Naive thymus-derived CD4-positive, alpha-beta T cell (primary cell): Measurements from ENCODE around the gene SPINDOC. TPM values are rescaled to one million over a fixed set of nuclear protein-coding genes. Genes with fewer than 3 reads are reported as not detected.

Source experiments
- ATAC-seq: fragments of 150-1000 bp; cut with Tn5 transposase; 2 replicates; pipeline ENCODE4 v1.10.0; 2021; ENCODE audit warnings: mild to moderate bottlenecking, moderate library complexity
- CTCF ChIA-PET: fragments of 350-600 bp; sonication (Branson Sonifier 250); formaldehyde crosslinking; loops from one replicate; lab custom pipeline; 2021; ENCODE audit warnings: antibody characterized with exemption; lab: Charles Lee
- POLR2A ChIA-PET: fragments of 350-600 bp; sonication (Branson Sonifier 250); formaldehyde crosslinking; loops from one replicate; lab custom pipeline; 2021; ENCODE audit warnings: antibody characterized with exemption, inconsistent platforms; lab: Charles Lee
- DNase-seq, 9 donors: peaks; one replicate each; pipeline versions ENCODE4 v3.0.0 to v3.0.0-alpha.2; 2020 to 2022; ENCODE audit warnings: mixed read lengths in 1 of 9
- H3K27ac ChIP-seq: one replicate; pipeline ENCODE4 v1.7.0; 2013; ENCODE audit warnings: mild to moderate bottlenecking, low read depth, low read length, moderate library complexity
- H3K27me3 ChIP-seq, 2 donors: one replicate each; pipeline ENCODE4 v1.7.0; 2013; ENCODE audit warnings: low read length in 2 of 2, mild to moderate bottlenecking in 2 of 2, moderate library complexity in 2 of 2; ENCODE audit not compliant: control insufficient read depth in 2 of 2, insufficient read depth in 2 of 2
- H3K36me3 ChIP-seq, 3 experiments: 1 replicate in 2 of 3; 2 replicates in 1 of 3; pipeline ENCODE4 v1.7.0; 2013; ENCODE audit warnings: low read length in 3 of 3, mild to moderate bottlenecking in 3 of 3, moderate library complexity in 1 of 3; ENCODE audit not compliant: insufficient read depth in 3 of 3, control insufficient read depth in 2 of 3
- H3K4me1 ChIP-seq, 2 donors: one replicate each; pipeline ENCODE4 v1.7.0; 2013; ENCODE audit warnings: low read length in 2 of 2, mild to moderate bottlenecking in 2 of 2, moderate library complexity in 1 of 2; ENCODE audit not compliant: control insufficient read depth in 2 of 2, insufficient read depth in 2 of 2
- H3K4me3 ChIP-seq: 2 replicates; pipeline ENCODE4 v1.7.0; 2013; ENCODE audit warnings: mild to moderate bottlenecking, low read length
- H3K9me3 ChIP-seq, 3 experiments: 1 replicate in 2 of 3; 2 replicates in 1 of 3; pipeline ENCODE4 v1.7.0; 2013; ENCODE audit warnings: low read length in 3 of 3; ENCODE audit not compliant: control insufficient read depth in 2 of 3
- H3K27ac Mint-ChIP-seq, 9 donors: one replicate each; pipeline ENCODE4 v1.8.0; 2020 to 2022; ENCODE audit warnings: mixed read lengths in 9 of 9, mild to moderate bottlenecking in 8 of 9, moderate library complexity in 5 of 9, inconsistent platforms in 2 of 9
- H3K27me3 Mint-ChIP-seq, 5 donors: one replicate each; pipeline ENCODE4 v1.8.0; 2021 to 2022; ENCODE audit warnings: mixed read lengths in 5 of 5, mild to moderate bottlenecking in 1 of 5
- H3K36me3 Mint-ChIP-seq, 5 donors: one replicate each; pipeline ENCODE4 v1.8.0; 2020 to 2022; ENCODE audit warnings: mixed read lengths in 5 of 5, mild to moderate bottlenecking in 3 of 5, inconsistent platforms in 1 of 5
- H3K4me1 Mint-ChIP-seq, 7 donors: one replicate each; pipeline ENCODE4 v1.8.0; 2020 to 2022; ENCODE audit warnings: mixed read lengths in 7 of 7, mild to moderate bottlenecking in 3 of 7, inconsistent platforms in 1 of 7
- H3K4me3 Mint-ChIP-seq, 10 donors: one replicate each; pipeline ENCODE4 v1.8.0; 2020 to 2022; ENCODE audit warnings: mild to moderate bottlenecking in 10 of 10, mixed read lengths in 10 of 10, moderate library complexity in 6 of 10, inconsistent platforms in 2 of 10
- H3K9me3 Mint-ChIP-seq, 11 donors: one replicate each; pipeline ENCODE4 v1.8.0; 2020 to 2022; ENCODE audit warnings: mixed read lengths in 11 of 11, mild to moderate bottlenecking in 4 of 11, inconsistent platforms in 1 of 11, moderate library complexity in 1 of 11
- intact Hi-C, 2 donors: fragments of 100-400 bp; cut with micrococcal nuclease; formaldehyde crosslinking; loops; one replicate each; pipeline ENCODE4 v1.15.1; 2023
- polyA plus RNA-seq, 2 donors: library from polyadenylated mRNA; unstranded; fragments of 300-500 nt; fragmentation: Illumina TruSeq; gene quantifications; one replicate each; pipeline ENCODE4 v1.2.3, GENCODE V29; 2021
- total RNA-seq, 6 experiments: library from RNA in 5 of 6; stranded (reverse) in 5 of 6; gene quantifications; 1 replicate in 5 of 6; 2 replicates in 1 of 6; pipeline ENCODE4 v1.2.3 and lab custom pipeline; 2021 to 2026

SPINDOC gene
- total and polyA plus RNA-seq, 7 experiments from 2014 or later = 0.22 to 42.2 (median 8.2) TPM

GRCh38 chr11:63835158-63835545 lies 21.9 kb downstream of the SPINDOC start:
- Histone ChIP-seq H3K36me3 (peaks cover 0 to 5% (median 0%) of the 10 kb centered on the region in 3 experiments), H3K27me3 (no peaks in the 10 kb centered on the region), H3K4me3 (no peak overlapping the region), H3K4me1 (peaks cover 12% of the 10 kb centered on the region in 2 donors), H3K9me3 (no peaks in the 10 kb centered on the region), H3K27ac (no peak overlapping the region)
- H3K27me3 Mint-ChIP-seq = no peaks in the 10 kb centered on the region
- peaks cover 0 to 4% (median 0%) of the 10 kb centered on the region in 5 donors for H3K36me3 Mint-ChIP-seq
- POLR2A ChIA-PET = no interaction called here
- DNase-seq (no peak), ATAC-seq (no peak)
- no peak overlapping the region for H3K4me3 Mint-ChIP-seq
- CTCF ChIA-PET = interaction anchor here (0.6 to 5.7 kb wide), 6 partner anchors 37 to 110 kb away, joined by 3 to 148 read pairs (median 12); no protein-coding TSS in a partner anchor
- H3K9me3 Mint-ChIP-seq = peaks cover 0 to 2% (median 0%) of the 10 kb centered on the region in 11 donors
- H3K4me1 Mint-ChIP-seq = peaks cover 15 to 28% (median 19%) of the 10 kb centered on the region in 7 donors
- H3K27ac Mint-ChIP-seq = peak overlapping the region in 2 of 9 donors; percentile 6 to 16
- intact Hi-C loops = loop anchor here (5.0 kb wide), 4 partner anchors 152 to 1868 kb away; partner anchors contain the start of genes CATSPERZ (in 1 of the 2), FTH1 (in 1 of the 2), MACROD1 (in 1 of the 2) and OTUB1 (in 1 of the 2)

GRCh38 chr11:63837027-63837688 lies 23.9 kb downstream of the SPINDOC start:
- intact Hi-C loops = loop anchor here (1.0 to 5.0 kb wide), 14 partner anchors 24 to 1870 kb away; partner anchors contain the start of genes CATSPERZ (in 1 of the 2), FTH1 (in 1 of the 2), MACROD1 (in 1 of the 2) and NAA40 (in 1 of the 2)
- Mint-ChIP-seq H3K4me1 (peaks cover 35 to 48% (median 39%) of the 10 kb centered on the region in 7 donors), H3K27ac (peak overlapping the region; percentile 30 to 97 (median 88)), H3K27me3 (no peaks in the 10 kb centered on the region), H3K9me3 (peaks cover 0 to 2% (median 0%) of the 10 kb centered on the region in 11 donors), H3K4me3 (peak overlapping the region; percentile 62 to 99 (median 78)), H3K36me3 (peaks cover 0 to 18% (median 0%) of the 10 kb centered on the region in 5 donors)
- no peaks in the 10 kb centered on the region for H3K9me3 ChIP-seq
- DNase-seq = peak; percentile 46 to 81 (median 73)
- ChIA-PET POLR2A (interaction anchor here (0.6 to 4.2 kb wide), 11 partner anchors 14 to 139 kb away, joined by 3 to 32 read pairs (median 4); partner anchors contain the start of gene RCOR2), CTCF (interaction anchor here (0.6 to 5.7 kb wide), 37 partner anchors 13 to 322 kb away, joined by 3 to 148 read pairs (median 7); partner anchors contain the start of genes COX8A, NAA40 and RCOR2)
- H3K4me1 ChIP-seq = peaks cover 23 to 28% of the 10 kb centered on the region in 2 donors
- peak overlapping the region; percentile 64 for H3K27ac ChIP-seq
- H3K36me3 ChIP-seq = peaks cover 0 to 9% (median 0%) of the 10 kb centered on the region in 3 experiments
- ATAC-seq = no peak
- no peak overlapping the region for H3K4me3 ChIP-seq
- H3K27me3 ChIP-seq = no peaks in the 10 kb centered on the region

GRCh38 chr11:63837739-63838138 lies 24.5 kb downstream of the SPINDOC start:
- H3K36me3 ChIP-seq = peaks cover 0 to 9% (median 0%) of the 10 kb centered on the region in 3 experiments
- POLR2A ChIA-PET = interaction anchor here (0.9 to 4.2 kb wide), 13 partner anchors 13 to 466 kb away, joined by 3 to 32 read pairs (median 5); partner anchors contain the start of gene RCOR2
- H3K9me3 ChIP-seq = no peaks in the 10 kb centered on the region
- peaks cover 40 to 47% (median 44%) of the 10 kb centered on the region in 7 donors for H3K4me1 Mint-ChIP-seq
- peaks cover 0 to 2% (median 0%) of the 10 kb centered on the region in 11 donors for H3K9me3 Mint-ChIP-seq
- H3K27me3 Mint-ChIP-seq = no peaks in the 10 kb centered on the region
- DNase-seq (peak in 1 of 9 donors; percentile 8), ATAC-seq (no peak)
- peak overlapping the region; percentile 64 for H3K27ac ChIP-seq
- intact Hi-C loops = loop anchor here (1.0 to 5.0 kb wide), 26 partner anchors 24 to 1870 kb away; partner anchors contain the start of genes COX8A (in 2 of the 2), OTUB1 (in 2 of the 2), RCOR2 (in 2 of the 2) and SPINDOC (in 2 of the 2)
- peak overlapping the region; percentile 37 to 97 (median 88) for H3K27ac Mint-ChIP-seq
- peaks cover 27 to 34% of the 10 kb centered on the region in 2 donors for H3K4me1 ChIP-seq
- H3K36me3 Mint-ChIP-seq = peaks cover 0 to 18% (median 2%) of the 10 kb centered on the region in 5 donors
- no peaks in the 10 kb centered on the region for H3K27me3 ChIP-seq
- H3K4me3 Mint-ChIP-seq = peak overlapping the region; percentile 83 to 99 (median 88)
- CTCF ChIA-PET = interaction anchor here (0.6 to 5.7 kb wide), 32 partner anchors 12 to 321 kb away, joined by 3 to 148 read pairs (median 7); partner anchors contain the start of genes NAA40 and RCOR2
- no peak overlapping the region for H3K4me3 ChIP-seq

GRCh38 chr11:63838150-63838677 lies 25.0 kb downstream of the SPINDOC start:
- no peak for DNase-seq
- H3K36me3 ChIP-seq = peaks cover 0 to 9% (median 0%) of the 10 kb centered on the region in 3 experiments
- Mint-ChIP-seq H3K4me1 (peaks cover 40 to 52% (median 49%) of the 10 kb centered on the region in 7 donors), H3K36me3 (peaks cover 0 to 18% (median 6%) of the 10 kb centered on the region in 5 donors), H3K9me3 (peaks cover 0 to 2% (median 0%) of the 10 kb centered on the region in 11 donors), H3K27me3 (no peaks in the 10 kb centered on the region), H3K4me3 (peak overlapping the region; percentile 83 to 99 (median 88)), H3K27ac (peak overlapping the region; percentile 37 to 97 (median 88))
- ChIA-PET CTCF (interaction anchor here (0.7 to 5.7 kb wide), 23 partner anchors 29 to 321 kb away, joined by 3 to 148 read pairs (median 10); partner anchors contain the start of gene RCOR2), POLR2A (interaction anchor here (0.8 to 4.2 kb wide), 21 partner anchors 13 to 982 kb away, joined by 3 to 32 read pairs (median 5); partner anchors contain the start of gene RCOR2)
- ATAC-seq = no peak
- intact Hi-C loops = loop anchor here (1.0 to 5.0 kb wide), 16 partner anchors 25 to 1871 kb away; partner anchors contain the start of genes COX8A (in 2 of the 2), OTUB1 (in 2 of the 2), CATSPERZ (in 1 of the 2) and FTH1 (in 1 of the 2)
- H3K4me3 ChIP-seq = peak overlapping the region; percentile 48
- no peaks in the 10 kb centered on the region for H3K27me3 ChIP-seq
- H3K27ac ChIP-seq = peak overlapping the region; percentile 64
- H3K4me1 ChIP-seq = peaks cover 32 to 35% of the 10 kb centered on the region in 2 donors
- H3K9me3 ChIP-seq = no peaks in the 10 kb centered on the region

GRCh38 chr11:63838678-63839507 lies 25.6 kb downstream of the SPINDOC start, which contains the start of gene MARK2:
MARK2 (plus strand) TSS chr11:63839110; CDS start chr11:63839507, 397 bp downstream.
- Histone ChIP-seq H3K4me1 (peaks cover 32 to 35% of the 10 kb centered on the region in 2 donors), H3K36me3 (peaks cover 0 to 12% (median 0%) of the 10 kb centered on the region in 3 experiments), H3K9me3 (no peaks in the 10 kb centered on the region), H3K27ac (peak within 1 kb of the TSS; percentile 94), H3K4me3 (peak within 1 kb of the TSS; percentile 87), H3K27me3 (no peaks in the 10 kb centered on the region)
- Mint-ChIP-seq H3K27ac (peak within 1 kb of the TSS; percentile 74 to 97 (median 88)), H3K4me3 (peak within 1 kb of the TSS; percentile 86 to 99 (median 92)), H3K27me3 (no peaks in the 10 kb centered on the region), H3K4me1 (peaks cover 44 to 57% (median 54%) of the 10 kb centered on the region in 7 donors), H3K9me3 (peaks cover 0 to 2% (median 0%) of the 10 kb centered on the region in 11 donors), H3K36me3 (peaks cover 0 to 20% (median 6%) of the 10 kb centered on the region in 5 donors)
- ATAC-seq = peak; percentile 93
- DNase-seq = peak; percentile 99 to 100 (median 99)
- intact Hi-C loops = loop anchor here (1.0 to 5.0 kb wide), 16 partner anchors 26 to 1872 kb away; partner anchors contain the start of genes COX8A (in 2 of the 2), OTUB1 (in 2 of the 2), CATSPERZ (in 1 of the 2) and FTH1 (in 1 of the 2)
- POLR2A ChIA-PET = interaction anchor here (0.8 to 4.2 kb wide), 21 partner anchors 24 to 983 kb away, joined by 3 to 32 read pairs (median 5); partner anchors contain the start of gene RCOR2
- CTCF ChIA-PET = interaction anchor here (0.7 to 5.7 kb wide), 14 partner anchors 24 to 112 kb away, joined by 3 to 148 read pairs (median 12); partner anchors contain the start of gene RCOR2
